ENCODE measurements around the gene NRCAM. TPM values are rescaled to one million over a fixed set of nuclear protein-coding genes. Genes with fewer than 3 reads are reported as not detected.

The NRCAM gene
- total and polyA plus RNA-seq, 12 donors = 0.08 to 1.3 (median 0.38) TPM

- H3K27ac ChIP-seq = no peak overlapping the region
- H3K27me3 ChIP-seq = peaks cover 0 to 4% (median 0%) of the 10 kb centered on the region in 7 donors
- intact Hi-C loops (cut with DNase I) = loop anchor here (5.0 to 10.0 kb wide), 16 partner anchors 33 to 403 kb away; partner anchors contain the start of genes CBLL1 (in 7 of the 10), LAMB1 (in 3 of the 10) and DLD (in 1 of the 10)
- WGBS, 2 donors = 53 to 64% methylated on average over 3 of the region's 3 CpGs
- H3K4me3 ChIP-seq = no peak overlapping the region
- DNase-seq (no peak), ATAC-seq (no peak)
- peaks cover 0 to 12% (median 0%) of the 10 kb centered on the region in 9 donors for H3K4me1 ChIP-seq
- no peaks in the 10 kb centered on the region for H3K9me3 ChIP-seq
- no peaks in the 10 kb centered on the region for H3K36me3 ChIP-seq
- no peak for TF ChIP-seq CTCF (IDR thresholded peaks at IDR 0.05)
Measured at GRCh38 chr7:108144931-108145330, 311.3 kb downstream of the NRCAM start.

- no peak for DNase-seq
- Histone ChIP-seq H3K4me1 (peaks cover 0 to 12% (median 0%) of the 10 kb centered on the region in 9 donors), H3K27ac (no peak overlapping the region), H3K27me3 (peaks cover 0 to 4% (median 0%) of the 10 kb centered on the region in 7 donors), H3K4me3 (no peak overlapping the region), H3K9me3 (no peaks in the 10 kb centered on the region), H3K36me3 (no peaks in the 10 kb centered on the region)
- no peak for ATAC-seq
- 96% methylated on average over 6 of the region's 6 CpGs for WGBS, 2 donors
- no peak for TF ChIP-seq CTCF (IDR thresholded peaks at IDR 0.05)
- intact Hi-C loops (cut with DNase I) = loop anchor here in 9 of 10 donors (5.0 to 10.0 kb wide), 10 partner anchors 37 to 399 kb away; partner anchors contain the start of genes CBLL1 (in 3 of the 9), LAMB1 (in 2 of the 9) and DLD (in 1 of the 9)
Measured at GRCh38 chr7:108143658-108144420, 312.4 kb downstream of the NRCAM start.

GRCh38 chr7:108142675-108143259 is 313.5 kb downstream of the NRCAM start:
- no peak for DNase-seq
- Histone ChIP-seq H3K27me3 (peaks cover 0 to 4% (median 0%) of the 10 kb centered on the region in 7 donors), H3K27ac (no peak overlapping the region), H3K9me3 (no peaks in the 10 kb centered on the region), H3K4me3 (no peak overlapping the region), H3K36me3 (no peaks in the 10 kb centered on the region), H3K4me1 (peaks cover 0 to 12% (median 0%) of the 10 kb centered on the region in 9 donors)
- ATAC-seq = no peak
- TF ChIP-seq CTCF (IDR thresholded peaks at IDR 0.05) = no peak
- intact Hi-C loops (cut with DNase I) = loop anchor here in 9 of 10 donors (5.0 to 10.0 kb wide), 10 partner anchors 35 to 398 kb away; partner anchors contain the start of genes CBLL1 (in 3 of the 9), LAMB1 (in 2 of the 9) and DLD (in 1 of the 9)
- 81 to 82% methylated on average over 6 of the region's 6 CpGs for WGBS, 2 donors

- DNase-seq (no peak), ATAC-seq (no peak)
- Histone ChIP-seq H3K4me3 (no peak overlapping the region), H3K27ac (no peak overlapping the region), H3K9me3 (no peaks in the 10 kb centered on the region), H3K27me3 (peaks cover 0 to 4% (median 0%) of the 10 kb centered on the region in 7 donors), H3K36me3 (no peaks in the 10 kb centered on the region), H3K4me1 (peaks cover 0 to 12% (median 0%) of the 10 kb centered on the region in 9 donors)
- intact Hi-C loops (cut with DNase I) = loop anchor here in 9 of 10 donors (5.0 to 10.0 kb wide), 10 partner anchors 35 to 397 kb away; partner anchors contain the start of genes CBLL1 (in 3 of the 9), LAMB1 (in 2 of the 9) and DLD (in 1 of the 9)
- 84 to 90% methylated on average over 4 of the region's 4 CpGs for WGBS, 2 donors
- TF ChIP-seq CTCF (IDR thresholded peaks at IDR 0.05) = no peak
Measured at GRCh38 chr7:108142180-108142579, 314.1 kb downstream of the NRCAM start.
